Smooth muscle cell (in vitro differentiated cells): ENCODE measurements around the gene DDR2. TPM values are rescaled to one million over a fixed set of nuclear protein-coding genes. Genes with fewer than 3 reads are reported as not detected.

ENCODE experiments used
- DNase-seq: peaks from one replicate; lab custom pipeline; 2025; ENCODE audit not compliant: unreplicated experiment; lab: John Stamatoyannopoulos, UW
- H2AFZ ChIP-seq: fragments of 200-600 bp; sonication (generic); 2 replicates; pipeline ENCODE4 v1.6.0; 2016; ENCODE audit warnings: antibody characterized with exemption, low read depth, mild to moderate bottlenecking
- H3F3A ChIP-seq: fragments of 200-600 bp; sonication (generic); 2 replicates; pipeline ENCODE4 v1.6.0; 2017; ENCODE audit warnings: antibody characterized with exemption, low read depth
- H3K27ac ChIP-seq: fragments of 200-600 bp; sonication (generic); 2 replicates; pipeline ENCODE4 v1.5.1; 2016; ENCODE audit warnings: low read depth, mild to moderate bottlenecking
- H3K27me3 ChIP-seq: fragments of 200-600 bp; sonication (generic); 2 replicates; pipeline ENCODE4 v1.6.1; 2016; ENCODE audit warnings: low read depth, mild to moderate bottlenecking
- H3K36me3 ChIP-seq: fragments of 200-600 bp; sonication (generic); 2 replicates; pipeline ENCODE4 v1.5.1; 2016; ENCODE audit warnings: low read depth
- H3K4me1 ChIP-seq: fragments of 200-600 bp; sonication (generic); 2 replicates; pipeline ENCODE4 v1.5.1; 2016; ENCODE audit warnings: low read depth
- H3K4me2 ChIP-seq: fragments of 200-600 bp; sonication (generic); 2 replicates; pipeline ENCODE4 v1.6.0; 2016; ENCODE audit warnings: mild to moderate bottlenecking
- H3K4me3 ChIP-seq: fragments of 200-600 bp; sonication (generic); 2 replicates; pipeline ENCODE4 v1.5.1; 2016; ENCODE audit warnings: mild to moderate bottlenecking
- H3K79me2 ChIP-seq: fragments of 200-600 bp; sonication (generic); 2 replicates; pipeline ENCODE4 v1.6.0; 2016; ENCODE audit warnings: low read depth, mild to moderate bottlenecking
- H3K9ac ChIP-seq: fragments of 200-600 bp; sonication (generic); 2 replicates; pipeline ENCODE4 v1.6.0; 2016; ENCODE audit warnings: low read depth
- H3K9me3 ChIP-seq: fragments of 200-600 bp; sonication (generic); replicated peaks from 2 replicates; pipeline ENCODE4 v1.5.1; 2016; ENCODE audit warnings: low read depth
- H4K20me1 ChIP-seq: fragments of 200-600 bp; sonication (generic); 2 replicates; pipeline ENCODE4 v1.6.0; 2016; ENCODE audit warnings: low read depth
- WGBS: methylation state at CpG from one replicate; pipeline ENCODE4 v1.1.7; 2016; ENCODE audit warnings: low lambda C conversion rate; 5-methylcytosine and 5-hydroxymethylcytosine counted together
- polyA plus RNA-seq: library from polyadenylated mRNA; unstranded; fragments of >200 nt; fragmentation: Nextera tagmentation; extraction: Ambion mirVana; gene quantifications from 2 replicates; pipeline ENCODE4 v1.2.1, GENCODE V29; 2016
- total RNA-seq: library from RNA; depleted of rRNA; stranded (reverse); fragments of >200 nt; gene quantifications from 2 replicates; pipeline ENCODE4 v1.2.3, GENCODE V29; 2014
- TF ChIP-seq, protein P1 (sequence below): fragments of 200-600 bp; sonication (generic); IDR thresholded peaks from 2 replicates; pipeline ENCODE4 v1.5.1; 2017; ENCODE audit warnings: borderline replicate concordance, mild to moderate bottlenecking, antibody characterized with exemption; ENCODE audit not compliant: insufficient read depth, poor library complexity, severe bottlenecking

Gene DDR2
- total and polyA plus RNA-seq, 2 experiments from 2014 or later: 13.3 to 24.5 TPM

DNA sequence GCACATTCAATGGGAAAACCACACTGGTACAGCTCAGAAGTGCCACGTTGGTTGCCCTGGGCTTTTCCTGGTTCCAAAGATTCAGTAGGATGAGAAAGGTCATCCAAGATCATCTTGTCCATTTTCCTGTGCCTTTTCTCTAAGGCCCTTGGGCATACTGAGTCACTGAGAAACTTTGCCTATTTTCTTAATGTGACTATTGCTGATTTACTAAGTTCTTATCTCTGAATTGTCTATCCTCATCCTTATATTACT is 101.0 kb downstream of the DDR2 start:
- peaks cover 50% of the 10 kb centered on the region for H3K27me3 ChIP-seq
- 100% methylated on average over 1 of the region's 1 CpG for WGBS
- no peak overlapping the region for H2AFZ ChIP-seq
- H3K9me3 ChIP-seq: no peaks in the 10 kb centered on the region
- H3K4me1 ChIP-seq: no peaks in the 10 kb centered on the region
- no peak overlapping the region for H3K27ac ChIP-seq
- DNase-seq: no peak
- H4K20me1 ChIP-seq: peaks cover 83% of the 10 kb centered on the region
- H3K79me2 ChIP-seq: no peaks in the 10 kb centered on the region
- H3K9ac ChIP-seq: no peak overlapping the region
- TF ChIP-seq, protein P1, sequence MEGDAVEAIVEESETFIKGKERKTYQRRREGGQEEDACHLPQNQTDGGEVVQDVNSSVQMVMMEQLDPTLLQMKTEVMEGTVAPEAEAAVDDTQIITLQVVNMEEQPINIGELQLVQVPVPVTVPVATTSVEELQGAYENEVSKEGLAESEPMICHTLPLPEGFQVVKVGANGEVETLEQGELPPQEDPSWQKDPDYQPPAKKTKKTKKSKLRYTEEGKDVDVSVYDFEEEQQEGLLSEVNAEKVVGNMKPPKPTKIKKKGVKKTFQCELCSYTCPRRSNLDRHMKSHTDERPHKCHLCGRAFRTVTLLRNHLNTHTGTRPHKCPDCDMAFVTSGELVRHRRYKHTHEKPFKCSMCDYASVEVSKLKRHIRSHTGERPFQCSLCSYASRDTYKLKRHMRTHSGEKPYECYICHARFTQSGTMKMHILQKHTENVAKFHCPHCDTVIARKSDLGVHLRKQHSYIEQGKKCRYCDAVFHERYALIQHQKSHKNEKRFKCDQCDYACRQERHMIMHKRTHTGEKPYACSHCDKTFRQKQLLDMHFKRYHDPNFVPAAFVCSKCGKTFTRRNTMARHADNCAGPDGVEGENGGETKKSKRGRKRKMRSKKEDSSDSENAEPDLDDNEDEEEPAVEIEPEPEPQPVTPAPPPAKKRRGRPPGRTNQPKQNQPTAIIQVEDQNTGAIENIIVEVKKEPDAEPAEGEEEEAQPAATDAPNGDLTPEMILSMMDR: no peak
- no peak overlapping the region for H3K4me2 ChIP-seq
- no peaks in the 10 kb centered on the region for H3F3A ChIP-seq
- no peaks in the 10 kb centered on the region for H3K36me3 ChIP-seq
- no peak overlapping the region for H3K4me3 ChIP-seq

DNA sequence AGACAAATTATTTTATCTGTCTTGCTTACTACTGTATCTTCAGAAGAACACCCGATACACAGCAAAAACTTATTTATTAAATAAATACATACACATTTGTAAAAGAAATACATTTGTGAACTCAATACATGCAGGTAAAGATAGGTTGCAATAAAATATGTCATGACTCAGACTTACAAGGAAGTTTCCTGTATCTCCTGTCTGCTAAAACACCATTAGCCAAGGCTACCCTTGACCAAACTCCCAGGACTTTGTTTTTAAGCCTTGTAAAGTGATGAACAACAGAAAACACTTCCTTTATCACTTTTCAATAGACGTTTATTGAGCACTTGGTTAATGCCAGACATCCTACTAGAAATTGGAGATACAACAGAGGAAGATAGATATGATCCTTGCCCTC is 101.8 kb downstream of the DDR2 start:
- H3K4me1 ChIP-seq: no peaks in the 10 kb centered on the region
- H3F3A ChIP-seq: no peaks in the 10 kb centered on the region
- TF ChIP-seq, protein P1: no peak
- H3K27ac ChIP-seq: no peak overlapping the region
- no peak for DNase-seq
- no peaks in the 10 kb centered on the region for H3K36me3 ChIP-seq
- no peak overlapping the region for H3K4me2 ChIP-seq
- no peak overlapping the region for H3K9ac ChIP-seq
- H2AFZ ChIP-seq: no peak overlapping the region
- no peaks in the 10 kb centered on the region for H3K9me3 ChIP-seq
- 69% methylated on average over 2 of the region's 2 CpGs for WGBS
- H3K4me3 ChIP-seq: no peak overlapping the region
- peaks cover 75% of the 10 kb centered on the region for H4K20me1 ChIP-seq
- no peaks in the 10 kb centered on the region for H3K79me2 ChIP-seq
- H3K27me3 ChIP-seq: peaks cover 50% of the 10 kb centered on the region

DNA sequence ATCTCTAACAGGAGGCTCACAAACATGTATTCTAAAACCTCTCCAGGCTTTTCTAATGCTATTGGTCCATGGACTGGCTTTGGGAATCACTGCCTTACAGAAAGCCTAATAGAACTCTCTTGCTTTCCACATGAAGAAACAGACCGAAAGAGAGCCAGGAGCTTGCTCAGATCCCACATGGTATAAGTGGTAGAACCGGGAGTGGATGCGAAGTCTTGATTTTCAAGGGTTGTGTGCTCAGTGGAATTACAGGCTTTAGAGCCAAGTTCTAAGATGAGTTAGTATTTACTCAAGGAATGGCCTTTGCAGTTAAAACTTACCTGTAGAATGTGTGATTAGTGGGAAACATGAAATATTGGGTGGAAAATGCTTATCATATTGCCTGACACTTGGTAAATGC is 103.9 kb downstream of the DDR2 start:
- WGBS: over 99% methylated on average over 3 of the region's 3 CpGs
- H3K36me3 ChIP-seq: no peaks in the 10 kb centered on the region
- no peaks in the 10 kb centered on the region for H3K4me1 ChIP-seq
- H3K4me2 ChIP-seq: no peak overlapping the region
- no peak overlapping the region for H3K4me3 ChIP-seq
- H3K9ac ChIP-seq: no peak overlapping the region
- no peaks in the 10 kb centered on the region for H3K9me3 ChIP-seq
- no peaks in the 10 kb centered on the region for H3F3A ChIP-seq
- H3K79me2 ChIP-seq: no peaks in the 10 kb centered on the region
- no peak overlapping the region for H2AFZ ChIP-seq
- peaks cover 40% of the 10 kb centered on the region for H3K27me3 ChIP-seq
- no peak for DNase-seq
- TF ChIP-seq, protein P1: no peak
- H4K20me1 ChIP-seq: peaks cover 62% of the 10 kb centered on the region
- H3K27ac ChIP-seq: no peak overlapping the region

DNA sequence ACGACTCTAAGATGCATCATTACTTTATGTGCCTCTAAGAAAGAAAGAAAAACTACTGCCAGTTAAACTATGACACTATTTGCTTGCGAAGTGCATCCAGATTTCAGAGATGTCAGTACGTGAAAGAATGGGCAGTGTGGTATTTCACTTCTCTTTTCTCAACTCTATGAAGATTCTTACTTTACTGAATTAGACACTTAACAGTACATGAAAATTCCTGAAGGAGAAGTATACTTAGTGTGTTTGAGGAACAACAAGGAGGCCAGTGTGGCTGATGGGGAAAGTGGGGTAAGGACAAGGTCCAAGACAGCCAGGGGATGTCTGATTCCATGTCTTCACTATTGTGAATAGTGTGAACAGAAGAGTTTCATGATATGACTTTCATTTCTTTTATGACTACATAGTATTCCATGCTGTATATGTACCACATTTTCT is 104.4 kb downstream of the DDR2 start:
- 98% methylated on average over 3 of the region's 3 CpGs for WGBS
- no peak overlapping the region for H3K4me3 ChIP-seq
- TF ChIP-seq, protein P1: no peak

More for the DNA sequence above, 104.4 kb downstream of the DDR2 start:
- no peaks in the 10 kb centered on the region for H3K4me1 ChIP-seq
- H2AFZ ChIP-seq: no peak overlapping the region
- H3K27me3 ChIP-seq: peaks cover 36% of the 10 kb centered on the region
- no peaks in the 10 kb centered on the region for H3K36me3 ChIP-seq
- H3K4me2 ChIP-seq: no peak overlapping the region
- no peaks in the 10 kb centered on the region for H3F3A ChIP-seq
- peaks cover 62% of the 10 kb centered on the region for H4K20me1 ChIP-seq
- no peaks in the 10 kb centered on the region for H3K79me2 ChIP-seq
- no peak overlapping the region for H3K27ac ChIP-seq
- no peaks in the 10 kb centered on the region for H3K9me3 ChIP-seq
- no peak for DNase-seq
- no peak overlapping the region for H3K9ac ChIP-seq
